ENCODE results near the gene NFKBIA.
"Not testable (repeated sequence)": the region's sequence is repeated elsewhere in the genome, so short reads cannot be mapped to it uniquely, and the experiment has no call there.

Gene NFKBIA

DNA sequence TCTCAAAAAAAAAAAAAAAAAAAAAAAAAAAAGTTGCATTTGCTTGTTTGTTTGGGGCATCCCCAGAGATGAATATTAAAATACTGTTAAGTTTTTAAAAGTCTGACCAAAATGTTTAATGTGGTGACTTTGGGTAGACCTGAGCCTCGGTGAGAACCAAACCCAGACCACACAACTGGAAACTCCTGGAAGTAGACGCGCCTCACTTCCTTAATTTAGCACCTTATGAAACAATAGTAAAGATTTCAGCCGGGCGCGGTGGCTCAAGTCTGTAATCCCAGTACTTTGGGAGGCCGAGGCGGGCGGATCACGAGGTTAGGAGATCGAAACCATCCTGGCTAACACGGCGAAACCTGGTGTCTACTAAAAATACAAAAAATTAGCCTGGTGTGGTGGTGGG is 9.3 kb downstream of the NFKBIA start:
- in situ Hi-C loops (cut with MboI; ENCODE audit: low sequenced_read_pairs): no loop called here

DNA sequence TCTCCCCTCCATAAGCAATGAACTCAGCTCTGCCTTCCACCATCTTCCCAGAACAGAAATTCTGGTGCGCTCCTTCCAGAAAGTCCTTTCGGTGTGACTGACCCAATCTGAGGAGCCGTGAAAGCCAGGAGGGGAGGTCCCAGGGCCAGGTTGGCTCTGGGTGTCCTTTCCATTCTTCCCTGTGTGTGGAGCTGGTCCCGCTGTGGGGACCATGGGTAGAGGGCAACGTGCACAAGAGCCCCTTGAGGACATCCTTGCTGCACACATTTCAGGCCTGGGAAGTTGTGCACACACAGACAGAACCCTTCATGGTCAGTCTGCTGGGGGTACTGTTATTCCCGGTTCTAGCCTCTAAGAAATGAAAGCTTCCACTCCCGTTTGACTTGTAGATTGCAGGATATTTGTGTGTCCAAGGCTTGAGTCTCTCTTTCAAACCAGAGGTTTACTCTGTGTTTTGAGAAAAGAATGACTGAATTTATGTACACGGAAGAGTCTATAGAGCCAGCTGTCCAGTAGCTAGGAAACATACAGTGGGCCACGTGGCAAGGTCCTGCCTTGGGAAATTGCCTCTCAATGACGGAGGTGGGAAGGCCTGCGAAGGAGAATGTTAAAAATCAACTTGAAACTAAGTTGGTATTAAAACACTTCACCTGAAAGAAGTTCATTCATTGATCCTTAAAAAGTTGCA is 10.1 kb downstream of the NFKBIA start:
- in situ Hi-C loops (cut with MboI; ENCODE audit: low sequenced_read_pairs): no loop called here

DNA sequence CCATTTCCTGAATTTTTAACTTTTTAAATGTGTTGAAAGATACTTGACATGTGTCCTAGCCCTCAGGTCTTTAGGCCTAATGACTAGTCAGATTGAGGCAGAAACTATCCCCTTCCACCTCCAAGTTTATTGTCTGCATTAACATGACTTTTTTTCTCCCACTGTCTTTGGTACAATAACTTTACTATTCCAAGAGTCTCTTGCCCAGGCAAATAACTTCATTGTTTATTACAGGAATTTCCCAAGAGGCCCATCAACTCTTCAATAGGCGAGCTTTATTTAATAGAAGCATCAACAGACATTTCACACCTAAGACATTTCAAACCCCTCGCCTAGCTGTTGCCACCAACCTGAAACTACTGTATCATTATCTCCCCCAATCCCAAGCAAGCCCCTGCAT is 10.7 kb downstream of the NFKBIA start:
- in situ Hi-C loops (cut with MboI; ENCODE audit: low sequenced_read_pairs): no loop called here

- in situ Hi-C loops (cut with MboI; ENCODE audit: low sequenced_read_pairs): no loop called here
Measured at GRCh38 chr14:35392103-35392502, 12.4 kb downstream of the NFKBIA start.

GRCh38 chr14:35391388-35391710 is 13.2 kb downstream of the NFKBIA start:
- in situ Hi-C loops (cut with MboI; ENCODE audit: low sequenced_read_pairs): no loop called here

DNA sequence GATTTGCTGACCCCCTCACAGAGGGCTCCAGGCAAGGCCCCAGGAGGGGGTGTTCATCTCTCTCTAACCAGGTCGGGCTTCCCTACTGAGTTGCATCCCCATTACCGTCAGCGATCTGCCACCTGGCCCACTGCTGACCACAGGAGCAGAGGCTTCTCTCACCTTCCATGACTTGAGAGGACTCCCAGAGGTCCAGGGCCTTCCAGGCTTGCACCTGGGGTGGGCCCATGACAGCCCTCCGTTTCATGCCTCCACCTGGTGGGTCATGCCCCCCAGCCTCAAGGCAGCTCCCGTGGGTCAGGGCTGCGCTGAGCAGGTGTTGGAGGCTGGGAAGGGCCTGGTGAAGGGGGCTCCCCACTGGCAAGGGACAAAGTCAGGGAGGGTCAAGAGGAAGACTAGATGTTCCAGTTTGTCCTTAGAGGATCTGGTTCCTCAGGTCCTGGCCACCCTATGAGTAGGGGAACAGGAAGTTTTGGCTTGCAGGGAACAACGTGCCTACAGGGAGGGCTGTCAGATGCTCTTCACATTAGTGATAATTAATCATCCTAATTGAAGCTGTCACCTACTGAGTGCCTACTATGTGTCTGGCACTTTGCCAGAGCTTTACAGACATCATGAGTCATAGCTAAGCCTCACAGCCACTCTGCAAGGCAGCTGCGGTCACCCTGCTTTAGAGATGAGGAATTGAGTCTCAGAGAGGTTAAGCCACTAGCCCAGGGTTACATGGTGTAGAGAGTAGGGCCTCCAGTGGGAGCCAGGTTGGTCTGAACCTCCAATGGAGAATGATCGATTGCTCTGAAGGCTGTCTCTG is 13.8 kb downstream of the NFKBIA start:
- in situ Hi-C loops (cut with MboI; ENCODE audit: low sequenced_read_pairs): no loop called here

DNA sequence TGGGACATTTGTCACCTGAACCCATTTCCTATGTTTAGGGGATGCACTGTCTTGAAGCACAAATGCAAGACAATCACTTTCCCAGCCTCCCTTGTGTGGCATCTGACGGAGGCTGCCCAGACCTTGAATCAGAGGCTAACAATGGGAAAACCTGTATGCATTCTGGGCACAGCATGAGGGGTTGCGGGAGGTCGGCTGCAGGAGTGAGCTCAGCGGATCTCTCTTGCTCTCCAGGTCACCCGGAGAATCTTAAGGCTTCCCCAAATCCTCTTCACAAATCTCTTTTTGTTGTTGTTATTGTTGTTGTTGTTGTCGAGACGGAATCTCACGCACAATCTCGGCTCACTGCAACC is 15.3 kb downstream of the NFKBIA start:
- in situ Hi-C loops (cut with MboI; ENCODE audit: low sequenced_read_pairs): no loop called here

GRCh38 chr14:35388656-35389314 is 15.8 kb downstream of the NFKBIA start:
- in situ Hi-C loops (cut with MboI; ENCODE audit: low sequenced_read_pairs): no loop called here

- in situ Hi-C loops (cut with MboI; ENCODE audit: low sequenced_read_pairs): no loop called here
Measured at GRCh38 chr14:35387713-35388579, 16.6 kb downstream of the NFKBIA start.

DNA sequence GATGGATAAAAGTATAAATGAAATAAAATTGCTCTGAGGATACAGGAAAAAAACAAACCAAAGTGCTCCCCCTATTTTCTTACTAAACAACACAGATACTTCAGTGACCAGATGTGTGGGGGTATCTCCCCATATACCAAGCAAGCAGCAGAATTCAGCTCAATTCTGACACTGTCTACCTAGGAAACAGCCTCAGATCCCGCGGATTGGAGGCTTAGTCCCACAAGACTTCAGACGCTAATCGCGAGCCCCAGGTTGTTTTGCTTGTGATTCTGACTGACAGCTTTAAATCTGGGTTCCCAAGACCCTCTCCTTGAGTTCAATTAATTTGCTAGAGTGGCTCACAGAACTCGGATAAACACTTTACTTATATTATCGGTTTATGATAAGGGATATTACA is 17.3 kb downstream of the NFKBIA start:
- in situ Hi-C loops (cut with MboI; ENCODE audit: low sequenced_read_pairs): no loop called here

GRCh38 chr14:35386673-35387125 is 17.9 kb downstream of the NFKBIA start:
- in situ Hi-C loops (cut with MboI; ENCODE audit: low sequenced_read_pairs): no loop called here

DNA sequence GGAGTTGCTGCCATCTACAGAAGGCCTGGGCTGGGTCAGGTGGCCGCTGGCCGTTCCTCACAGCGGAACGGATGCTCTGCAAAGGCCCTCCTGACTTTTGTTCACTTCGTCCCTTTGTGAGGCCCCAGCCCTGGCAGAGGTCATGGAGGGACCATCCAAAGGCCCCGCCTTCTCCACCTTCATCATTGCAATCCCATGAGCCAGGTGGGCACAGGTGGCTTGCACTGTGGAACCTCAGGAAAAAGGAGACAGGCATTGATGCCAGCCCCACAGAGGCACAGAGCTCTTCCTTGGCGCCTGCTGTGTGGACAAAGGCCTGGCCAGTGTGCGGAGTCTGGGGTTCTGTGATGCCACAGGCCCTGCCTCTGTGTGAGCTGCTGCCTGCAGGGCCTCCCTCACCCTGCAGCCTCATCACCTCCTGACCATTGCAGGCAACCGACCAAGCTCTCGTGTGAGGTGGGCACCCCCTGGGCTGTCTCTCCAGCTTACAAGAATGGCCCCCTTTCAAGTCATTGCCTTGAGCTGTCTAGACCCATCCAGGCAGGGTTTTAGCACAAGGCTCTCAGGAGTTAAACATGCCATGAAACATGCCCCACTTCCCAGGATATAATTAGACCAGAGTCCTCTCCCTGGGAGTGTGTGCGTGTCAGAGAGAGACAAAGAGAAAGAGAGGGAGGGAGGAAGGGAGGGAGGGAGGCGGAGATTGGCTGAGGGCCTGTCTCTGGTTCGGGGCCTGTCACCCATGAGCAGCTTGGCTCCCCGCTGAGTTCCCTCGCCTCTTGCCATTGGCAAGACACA is 19.3 kb downstream of the NFKBIA start:
- in situ Hi-C loops (cut with MboI; ENCODE audit: low sequenced_read_pairs): no loop called here

DNA sequence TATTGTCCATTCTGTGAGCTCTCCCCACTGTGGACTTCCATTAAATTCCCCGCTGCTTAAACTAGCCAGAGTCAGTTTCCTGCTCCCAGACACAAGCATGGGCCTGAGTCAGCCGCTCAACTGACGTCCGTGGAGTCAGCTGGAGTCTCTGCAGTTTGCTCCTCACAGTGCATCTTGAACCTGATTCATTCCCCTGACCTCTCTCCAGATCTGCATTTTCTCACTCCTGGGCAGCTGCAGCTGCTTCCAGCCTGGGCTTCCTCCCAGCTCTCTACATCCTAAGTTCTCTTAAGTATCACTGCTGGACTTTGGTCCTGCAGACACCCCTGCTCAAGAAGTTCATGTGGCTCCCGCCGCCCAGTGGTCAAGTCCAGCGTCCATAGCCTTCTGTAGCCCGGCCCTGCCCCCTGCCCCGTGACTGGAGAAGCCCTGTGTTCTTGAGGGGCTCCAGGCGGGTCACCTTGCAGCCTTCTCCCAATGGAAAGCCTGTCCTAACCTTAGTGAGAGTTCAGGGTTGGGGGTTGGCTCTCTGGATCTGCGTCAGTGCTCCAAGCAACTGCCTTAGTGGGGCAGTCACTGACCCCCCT is 20.0 kb downstream of the NFKBIA start:
- in situ Hi-C loops (cut with MboI; ENCODE audit: low sequenced_read_pairs): no loop called here

DNA sequence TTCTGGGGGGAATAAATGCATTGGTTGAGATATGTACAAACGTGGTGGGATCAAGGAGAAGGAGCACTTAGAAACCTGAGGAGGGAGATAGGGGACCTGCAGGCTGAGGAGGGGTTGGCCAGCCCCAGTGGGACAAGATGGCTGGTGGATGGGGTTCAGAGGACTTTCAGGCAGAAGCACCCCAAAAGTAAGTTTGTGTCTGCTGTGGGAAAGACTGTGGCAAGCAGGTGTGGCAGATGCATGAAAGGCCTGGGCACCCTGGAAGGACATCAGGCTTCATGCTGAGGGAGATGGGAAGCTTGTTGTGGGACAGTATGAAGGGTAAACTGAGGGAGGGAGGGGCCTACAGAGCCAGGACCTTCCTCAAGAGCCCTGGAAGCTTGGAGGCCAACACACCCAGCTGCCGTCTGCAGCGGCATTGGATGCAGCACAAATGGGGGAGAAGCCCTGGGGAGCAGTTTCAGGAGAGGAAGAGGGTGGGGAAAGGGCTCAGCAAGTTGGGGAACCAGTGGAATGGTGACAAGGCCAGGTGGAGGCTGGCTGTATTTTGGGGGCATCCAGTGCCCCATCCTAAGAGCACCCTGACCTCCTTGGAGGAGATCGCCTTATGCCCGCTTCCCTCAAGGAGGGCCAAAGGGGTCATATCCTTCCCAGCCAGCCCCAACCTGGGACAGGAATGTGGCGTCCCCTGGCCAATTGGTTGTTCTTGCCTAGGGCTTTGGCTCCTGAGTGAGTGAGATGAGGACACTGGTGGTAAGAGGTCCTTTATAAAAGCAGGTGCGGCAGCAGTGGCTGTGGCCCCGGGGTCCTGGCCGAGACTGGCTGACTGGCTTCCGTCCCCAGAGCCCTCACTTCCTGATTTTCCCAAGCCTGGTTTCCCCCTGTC is 20.7 kb downstream of the NFKBIA start:
- in situ Hi-C loops (cut with MboI; ENCODE audit: low sequenced_read_pairs): no loop called here

DNA sequence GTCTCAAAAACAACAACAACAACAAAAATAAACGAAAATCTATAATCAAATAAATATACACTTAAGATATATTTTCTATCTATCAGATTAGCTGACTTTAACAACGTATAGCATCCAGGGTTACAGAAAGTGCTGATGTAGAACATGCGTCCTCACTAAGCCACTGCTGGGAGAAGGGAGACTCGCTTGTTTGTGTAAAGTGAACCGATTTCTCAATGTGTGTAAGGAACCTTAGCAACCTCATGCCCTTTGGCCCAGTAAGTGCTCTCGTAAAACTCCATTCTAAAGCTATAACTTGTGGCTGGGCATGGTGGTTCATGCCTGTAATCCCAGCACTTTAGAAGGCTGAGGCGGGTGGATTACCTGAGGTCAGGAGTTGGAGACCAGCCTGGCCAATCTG is 23.8 kb downstream of the NFKBIA start:
- in situ Hi-C loops (cut with MboI; ENCODE audit: low sequenced_read_pairs): no loop called here

GRCh38 chr14:35379234-35379933 is 25.2 kb downstream of the NFKBIA start:
- in situ Hi-C loops (cut with MboI; ENCODE audit: low sequenced_read_pairs): not testable (repeated sequence)

DNA sequence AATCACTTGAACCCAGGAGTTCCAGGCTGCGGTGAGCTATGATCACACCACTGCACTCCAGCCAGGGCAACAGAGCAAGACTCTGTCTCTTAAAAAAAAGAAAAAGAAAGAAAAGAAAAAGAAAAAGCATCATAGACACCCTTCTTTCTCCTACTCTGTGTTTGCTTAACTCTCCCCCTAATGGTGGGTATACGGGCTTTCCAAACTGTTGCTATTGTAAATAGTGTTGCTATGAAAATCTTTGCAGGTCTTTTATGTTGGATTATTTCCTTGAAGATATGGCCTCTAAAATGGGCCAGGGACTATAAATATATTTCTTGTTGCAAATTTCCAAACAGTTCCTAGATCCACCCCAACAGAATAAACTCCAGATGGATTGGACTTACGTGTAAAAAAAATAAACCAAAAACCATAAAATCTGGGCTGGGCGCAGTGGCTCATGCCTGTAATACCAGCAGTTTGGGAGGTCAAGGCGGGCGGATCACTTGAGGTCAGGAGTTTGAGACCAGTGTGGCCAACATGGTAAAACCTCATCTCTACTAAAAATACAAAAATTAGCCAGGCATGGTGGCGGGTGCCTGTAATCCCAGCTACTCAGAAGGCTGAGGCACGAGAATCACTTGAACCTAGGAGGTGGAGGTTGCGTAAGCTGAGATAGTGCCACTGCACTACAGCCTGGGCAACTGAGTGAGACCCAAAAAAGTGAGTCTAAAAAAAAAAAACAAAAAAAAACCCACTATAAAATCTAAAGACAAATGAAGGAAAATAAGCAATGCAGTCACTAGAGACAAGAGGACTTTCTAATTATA is 25.9 kb downstream of the NFKBIA start:
- in situ Hi-C loops (cut with MboI; ENCODE audit: low sequenced_read_pairs): no loop called here

All from HL-60/S4 (cell line).